GM23338 (cell line): ENCODE data around the gene ZNF804B. TPM values are rescaled to one million over a fixed set of nuclear protein-coding genes. Genes with fewer than 3 reads are reported as not detected.

Experiments used
- ATAC-seq: fragments of 200-7000 bp; cut with Tn5 transposase; 3 replicates; pipeline ENCODE4 v1.9.1; 2020
- DNase-seq: peaks from one replicate; pipeline ENCODE4 v3.0.0-alpha.2; 2015; ENCODE audit warnings: low spot score
- H2AFZ ChIP-seq: fragments of 200-600 bp; sonication (generic); 2 replicates; pipeline ENCODE4 v1.8.0; 2016; ENCODE audit warnings: antibody characterized with exemption, mild to moderate bottlenecking, moderate library complexity
- H3F3A ChIP-seq: fragments of 200-600 bp; sonication (generic); replicated peaks from 2 replicates; pipeline ENCODE4 v1.8.0; 2017; ENCODE audit warnings: antibody characterized with exemption, mixed run types, low read depth
- H3K27ac ChIP-seq: fragments of 200-600 bp; sonication (generic); 2 replicates; pipeline ENCODE4 v1.6.1; 2016; ENCODE audit warnings: low read depth
- H3K27me3 ChIP-seq: fragments of 200-600 bp; sonication (generic); 2 replicates; pipeline ENCODE4 v1.8.0; 2016; ENCODE audit warnings: mild to moderate bottlenecking, mixed run types, moderate library complexity; ENCODE audit not compliant: insufficient read depth
- H3K36me3 ChIP-seq: fragments of 200-600 bp; sonication (generic); 2 replicates; pipeline ENCODE4 v1.8.0; 2016; ENCODE audit warnings: mild to moderate bottlenecking; ENCODE audit not compliant: insufficient read depth
- H3K4me1 ChIP-seq: fragments of 200-600 bp; sonication (generic); 2 replicates; pipeline ENCODE4 v1.8.0; 2016; ENCODE audit warnings: mild to moderate bottlenecking, moderate library complexity; ENCODE audit not compliant: insufficient read depth
- H3K4me2 ChIP-seq: fragments of 200-600 bp; sonication (generic); 2 replicates; pipeline ENCODE4 v1.7.1; 2017; ENCODE audit warnings: mixed run types
- H3K4me3 ChIP-seq: fragments of 200-600 bp; sonication (generic); 2 replicates; pipeline ENCODE4 v1.6.1; 2016; ENCODE audit warnings: mixed run types
- H3K79me2 ChIP-seq: fragments of 200-600 bp; sonication (generic); replicated peaks from 2 replicates; pipeline ENCODE4 v1.8.0; 2017; ENCODE audit warnings: mild to moderate bottlenecking; ENCODE audit not compliant: insufficient read depth
- H3K9me2 ChIP-seq: fragments of 200-600 bp; sonication (generic); 2 replicates; pipeline ENCODE4 v1.8.0; 2017; ENCODE audit not compliant: insufficient read depth
- H4K20me1 ChIP-seq: fragments of 200-600 bp; sonication (generic); replicated peaks from 2 replicates; pipeline ENCODE4 v1.8.0; 2017; ENCODE audit warnings: mild to moderate bottlenecking; ENCODE audit not compliant: insufficient read depth
- H3K27ac Mint-ChIP-seq: 2 replicates; pipeline ENCODE4 v1.8.0; 2020; ENCODE audit warnings: inconsistent platforms, mild to moderate bottlenecking, moderate library complexity, mixed read lengths
- H3K27me3 Mint-ChIP-seq: 3 replicates; pipeline ENCODE4 v1.8.0; 2022; ENCODE audit warnings: low read depth, mild to moderate bottlenecking, moderate library complexity, mixed read lengths, inconsistent platforms; ENCODE audit not compliant: insufficient read depth, poor library complexity
- H3K36me3 Mint-ChIP-seq: 3 replicates; pipeline ENCODE4 v1.8.0; 2021; ENCODE audit warnings: low read depth, mild to moderate bottlenecking, inconsistent platforms, moderate library complexity, mixed read lengths
- H3K4me1 Mint-ChIP-seq: 3 replicates; pipeline ENCODE4 v1.8.0; 2020; ENCODE audit warnings: mild to moderate bottlenecking, inconsistent platforms, mixed read lengths
- H3K4me3 Mint-ChIP-seq: 3 replicates; pipeline ENCODE4 v1.8.0; 2021; ENCODE audit warnings: moderate library complexity, mild to moderate bottlenecking, inconsistent platforms, mixed read lengths
- H3K9me3 Mint-ChIP-seq: 3 replicates; pipeline ENCODE4 v1.8.0; 2020; ENCODE audit warnings: moderate library complexity, mild to moderate bottlenecking, inconsistent platforms, mixed read lengths
- CREB1 ChIP-seq: fragments of 250-450 bp; sonication (Bioruptor Pico); IDR thresholded peaks from 2 replicates; pipeline ENCODE4 v1.5.0; 2020; ENCODE audit warnings: low read depth, mild to moderate bottlenecking, moderate library complexity
- EZH2 ChIP-seq: fragments of 200-600 bp; sonication (generic); IDR thresholded peaks from one replicate; pipeline ENCODE4 v1.8.0; 2017; ENCODE audit warnings: antibody characterized with exemption, mild to moderate bottlenecking, low read depth; ENCODE audit not compliant: unreplicated experiment
- EZH2phosphoT487 ChIP-seq: fragments of 200-600 bp; sonication (generic); IDR thresholded peaks from one replicate; pipeline ENCODE4 v1.8.1; 2018; ENCODE audit warnings: antibody characterized with exemption; ENCODE audit not compliant: unreplicated experiment
- JUNB ChIP-seq: IDR thresholded peaks from one replicate; pipeline ENCODE4 v1.6.1; 2016; ENCODE audit warnings: antibody characterized with exemption; ENCODE audit not compliant: unreplicated experiment
- NANOG ChIP-seq: IDR thresholded peaks from 2 replicates; pipeline ENCODE4 v1.6.1; 2016; ENCODE audit warnings: antibody characterized with exemption, borderline replicate concordance
- POLR2AphosphoS5 ChIP-seq: IDR thresholded peaks from 2 replicates; pipeline ENCODE4 v1.6.1; 2016; ENCODE audit warnings: antibody characterized with exemption, low read depth
- STAT1 ChIP-seq: IDR thresholded peaks from one replicate; pipeline ENCODE4 v1.6.1; 2016; ENCODE audit warnings: antibody characterized with exemption; ENCODE audit not compliant: unreplicated experiment
- ZNF114 ChIP-seq: fragments of 250-450 bp; sonication (Bioruptor Pico); IDR thresholded peaks from 2 replicates; pipeline ENCODE4 v1.5.0; 2020; ENCODE audit warnings: mild to moderate bottlenecking, moderate library complexity
- ZNF331 ChIP-seq: fragments of 250-450 bp; sonication (Bioruptor Pico); IDR thresholded peaks from 2 replicates; pipeline ENCODE4 v1.5.0; 2020; ENCODE audit warnings: low read depth, mild to moderate bottlenecking, moderate library complexity
- polyA plus RNA-seq: library from polyadenylated mRNA; unstranded; fragments of >200 nt; fragmentation: Nextera tagmentation; extraction: Ambion mirVana; gene quantifications from 2 replicates; pipeline ENCODE4 v1.2.1, GENCODE V29; 2016
- total RNA-seq: library from RNA; depleted of rRNA; stranded (reverse); fragments of >200 nt; shearing (Covaris generic); gene quantifications from 2 replicates; pipeline ENCODE4 v1.2.3, GENCODE V29; 2014
- TF ChIP-seq, protein P1 (sequence below): fragments of 250-450 bp; sonication (Bioruptor Pico); IDR thresholded peaks from 2 replicates; pipeline ENCODE4 v1.5.0; 2020; ENCODE audit warnings: mild to moderate bottlenecking, moderate library complexity
- TF ChIP-seq, protein P2 (sequence below): IDR thresholded peaks from 2 replicates; pipeline ENCODE4 v1.6.1; 2016; ENCODE audit warnings: antibody characterized with exemption
- TF ChIP-seq, protein P3 (sequence below), 2 experiments: fragments of 200-600 bp in 1 of 2; sonication (generic) in 1 of 2; conservative IDR thresholded peaks; 2 replicates each; pipeline versions ENCODE4 v1.5.1 to v1.6.1; 2016 to 2017; ENCODE audit warnings: antibody characterized with exemption in 2 of 2, low read depth in 2 of 2, mild to moderate bottlenecking in 2 of 2, moderate library complexity in 1 of 2
- TF ChIP-seq, protein P4 (sequence below): IDR thresholded peaks from one replicate; pipeline ENCODE4 v1.6.1; 2018; ENCODE audit warnings: antibody characterized with exemption; ENCODE audit not compliant: unreplicated experiment

ZNF804B gene
- total and polyA plus RNA-seq, 2 experiments from 2014 or later: not detected

DNA sequence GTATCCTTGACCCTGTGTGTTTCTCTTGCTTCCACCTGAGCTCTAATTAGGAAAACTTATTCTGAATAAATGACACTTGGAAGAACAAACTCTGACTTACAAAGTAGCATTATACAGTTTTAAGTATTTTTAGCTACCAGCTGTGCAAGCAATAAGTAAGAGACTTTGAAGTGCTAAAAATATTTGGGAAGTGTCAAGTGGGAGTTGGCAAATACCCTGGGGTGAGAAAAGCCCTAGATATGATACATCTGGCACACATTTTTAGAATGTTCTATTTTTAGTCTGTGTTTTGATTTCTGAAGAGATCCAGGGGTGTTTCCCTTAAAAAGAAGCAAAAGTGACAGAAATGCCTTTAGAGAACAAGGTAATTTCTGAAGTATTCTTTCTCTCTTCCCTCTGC lies 168.8 kb downstream of the ZNF804B start:
- H3K4me2 ChIP-seq: no peak overlapping the region
- no peak overlapping the region for H3K27ac Mint-ChIP-seq
- H3K9me3 Mint-ChIP-seq: no peaks in the 10 kb centered on the region
- H3K4me1 ChIP-seq: no peaks in the 10 kb centered on the region
- ATAC-seq: no peak
- no peaks in the 10 kb centered on the region for H3K27me3 ChIP-seq
- no peak overlapping the region for H2AFZ ChIP-seq
- H3K9me2 ChIP-seq: no peaks in the 10 kb centered on the region
- no peak overlapping the region for H3K4me3 ChIP-seq
- no peaks in the 10 kb centered on the region for H3K27me3 Mint-ChIP-seq
- no peak overlapping the region for H3K27ac ChIP-seq
- H4K20me1 ChIP-seq: no peaks in the 10 kb centered on the region
- no peak for DNase-seq
- H3K4me1 Mint-ChIP-seq: no peaks in the 10 kb centered on the region
- TF ChIP-seq NANOG (no peak), ZNF331 (CRISPR knock-in tag) (no peak), POLR2AphosphoS5 (no peak), STAT1 (no peak), CREB1 (CRISPR knock-in tag) (no peak), EZH2phosphoT487 (no peak), ZNF114 (no peak), EZH2 (no peak), JUNB (no peak)
- TF ChIP-seq, protein P1, sequence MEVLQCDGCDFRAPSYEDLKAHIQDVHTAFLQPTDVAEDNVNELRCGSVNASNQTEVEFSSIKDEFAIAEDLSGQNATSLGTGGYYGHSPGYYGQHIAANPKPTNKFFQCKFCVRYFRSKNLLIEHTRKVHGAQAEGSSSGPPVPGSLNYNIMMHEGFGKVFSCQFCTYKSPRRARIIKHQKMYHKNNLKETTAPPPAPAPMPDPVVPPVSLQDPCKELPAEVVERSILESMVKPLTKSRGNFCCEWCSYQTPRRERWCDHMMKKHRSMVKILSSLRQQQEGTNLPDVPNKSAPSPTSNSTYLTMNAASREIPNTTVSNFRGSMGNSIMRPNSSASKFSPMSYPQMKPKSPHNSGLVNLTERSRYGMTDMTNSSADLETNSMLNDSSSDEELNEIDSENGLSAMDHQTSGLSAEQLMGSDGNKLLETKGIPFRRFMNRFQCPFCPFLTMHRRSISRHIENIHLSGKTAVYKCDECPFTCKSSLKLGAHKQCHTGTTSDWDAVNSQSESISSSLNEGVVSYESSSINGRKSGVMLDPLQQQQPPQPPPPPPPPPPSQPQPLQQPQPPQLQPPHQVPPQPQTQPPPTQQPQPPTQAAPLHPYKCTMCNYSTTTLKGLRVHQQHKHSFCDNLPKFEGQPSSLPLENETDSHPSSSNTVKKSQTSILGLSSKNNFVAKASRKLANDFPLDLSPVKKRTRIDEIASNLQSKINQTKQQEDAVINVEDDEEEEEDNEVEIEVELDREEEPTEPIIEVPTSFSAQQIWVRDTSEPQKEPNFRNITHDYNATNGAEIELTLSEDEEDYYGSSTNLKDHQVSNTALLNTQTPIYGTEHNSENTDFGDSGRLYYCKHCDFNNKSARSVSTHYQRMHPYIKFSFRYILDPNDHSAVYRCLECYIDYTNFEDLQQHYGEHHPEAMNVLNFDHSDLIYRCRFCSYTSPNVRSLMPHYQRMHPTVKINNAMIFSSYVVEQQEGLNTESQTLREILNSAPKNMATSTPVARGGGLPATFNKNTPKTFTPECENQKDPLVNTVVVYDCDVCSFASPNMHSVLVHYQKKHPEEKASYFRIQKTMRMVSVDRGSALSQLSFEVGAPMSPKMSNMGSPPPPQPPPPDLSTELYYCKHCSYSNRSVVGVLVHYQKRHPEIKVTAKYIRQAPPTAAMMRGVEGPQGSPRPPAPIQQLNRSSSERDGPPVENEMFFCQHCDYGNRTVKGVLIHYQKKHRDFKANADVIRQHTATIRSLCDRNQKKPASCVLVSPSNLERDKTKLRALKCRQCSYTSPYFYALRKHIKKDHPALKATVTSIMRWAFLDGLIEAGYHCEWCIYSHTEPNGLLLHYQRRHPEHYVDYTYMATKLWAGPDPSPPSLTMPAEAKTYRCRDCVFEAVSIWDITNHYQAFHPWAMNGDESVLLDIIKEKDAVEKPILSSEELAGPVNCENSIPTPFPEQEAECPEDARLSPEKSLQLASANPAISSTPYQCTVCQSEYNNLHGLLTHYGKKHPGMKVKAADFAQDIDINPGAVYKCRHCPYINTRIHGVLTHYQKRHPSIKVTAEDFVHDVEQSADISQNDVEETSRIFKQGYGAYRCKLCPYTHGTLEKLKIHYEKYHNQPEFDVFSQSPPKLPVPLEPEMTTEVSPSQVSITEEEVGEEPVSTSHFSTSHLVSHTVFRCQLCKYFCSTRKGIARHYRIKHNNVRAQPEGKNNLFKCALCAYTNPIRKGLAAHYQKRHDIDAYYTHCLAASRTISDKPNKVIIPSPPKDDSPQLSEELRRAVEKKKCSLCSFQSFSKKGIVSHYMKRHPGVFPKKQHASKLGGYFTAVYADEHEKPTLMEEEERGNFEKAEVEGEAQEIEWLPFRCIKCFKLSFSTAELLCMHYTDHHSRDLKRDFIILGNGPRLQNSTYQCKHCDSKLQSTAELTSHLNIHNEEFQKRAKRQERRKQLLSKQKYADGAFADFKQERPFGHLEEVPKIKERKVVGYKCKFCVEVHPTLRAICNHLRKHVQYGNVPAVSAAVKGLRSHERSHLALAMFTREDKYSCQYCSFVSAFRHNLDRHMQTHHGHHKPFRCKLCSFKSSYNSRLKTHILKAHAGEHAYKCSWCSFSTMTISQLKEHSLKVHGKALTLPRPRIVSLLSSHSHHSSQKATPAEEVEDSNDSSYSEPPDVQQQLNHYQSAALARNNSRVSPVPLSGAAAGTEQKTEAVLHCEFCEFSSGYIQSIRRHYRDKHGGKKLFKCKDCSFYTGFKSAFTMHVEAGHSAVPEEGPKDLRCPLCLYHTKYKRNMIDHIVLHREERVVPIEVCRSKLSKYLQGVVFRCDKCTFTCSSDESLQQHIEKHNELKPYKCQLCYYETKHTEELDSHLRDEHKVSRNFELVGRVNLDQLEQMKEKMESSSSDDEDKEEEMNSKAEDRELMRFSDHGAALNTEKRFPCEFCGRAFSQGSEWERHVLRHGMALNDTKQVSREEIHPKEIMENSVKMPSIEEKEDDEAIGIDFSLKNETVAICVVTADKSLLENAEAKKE (CRISPR knock-in tag): no peak
- TF ChIP-seq, protein P2, sequence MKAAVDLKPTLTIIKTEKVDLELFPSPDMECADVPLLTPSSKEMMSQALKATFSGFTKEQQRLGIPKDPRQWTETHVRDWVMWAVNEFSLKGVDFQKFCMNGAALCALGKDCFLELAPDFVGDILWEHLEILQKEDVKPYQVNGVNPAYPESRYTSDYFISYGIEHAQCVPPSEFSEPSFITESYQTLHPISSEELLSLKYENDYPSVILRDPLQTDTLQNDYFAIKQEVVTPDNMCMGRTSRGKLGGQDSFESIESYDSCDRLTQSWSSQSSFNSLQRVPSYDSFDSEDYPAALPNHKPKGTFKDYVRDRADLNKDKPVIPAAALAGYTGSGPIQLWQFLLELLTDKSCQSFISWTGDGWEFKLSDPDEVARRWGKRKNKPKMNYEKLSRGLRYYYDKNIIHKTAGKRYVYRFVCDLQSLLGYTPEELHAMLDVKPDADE: no peak
- TF ChIP-seq, protein P3, sequence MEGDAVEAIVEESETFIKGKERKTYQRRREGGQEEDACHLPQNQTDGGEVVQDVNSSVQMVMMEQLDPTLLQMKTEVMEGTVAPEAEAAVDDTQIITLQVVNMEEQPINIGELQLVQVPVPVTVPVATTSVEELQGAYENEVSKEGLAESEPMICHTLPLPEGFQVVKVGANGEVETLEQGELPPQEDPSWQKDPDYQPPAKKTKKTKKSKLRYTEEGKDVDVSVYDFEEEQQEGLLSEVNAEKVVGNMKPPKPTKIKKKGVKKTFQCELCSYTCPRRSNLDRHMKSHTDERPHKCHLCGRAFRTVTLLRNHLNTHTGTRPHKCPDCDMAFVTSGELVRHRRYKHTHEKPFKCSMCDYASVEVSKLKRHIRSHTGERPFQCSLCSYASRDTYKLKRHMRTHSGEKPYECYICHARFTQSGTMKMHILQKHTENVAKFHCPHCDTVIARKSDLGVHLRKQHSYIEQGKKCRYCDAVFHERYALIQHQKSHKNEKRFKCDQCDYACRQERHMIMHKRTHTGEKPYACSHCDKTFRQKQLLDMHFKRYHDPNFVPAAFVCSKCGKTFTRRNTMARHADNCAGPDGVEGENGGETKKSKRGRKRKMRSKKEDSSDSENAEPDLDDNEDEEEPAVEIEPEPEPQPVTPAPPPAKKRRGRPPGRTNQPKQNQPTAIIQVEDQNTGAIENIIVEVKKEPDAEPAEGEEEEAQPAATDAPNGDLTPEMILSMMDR (conservative IDR thresholded peaks at IDR 0.05; ENCODE audit: low read depth in 2 of 2): no peak
- TF ChIP-seq, protein P4, sequence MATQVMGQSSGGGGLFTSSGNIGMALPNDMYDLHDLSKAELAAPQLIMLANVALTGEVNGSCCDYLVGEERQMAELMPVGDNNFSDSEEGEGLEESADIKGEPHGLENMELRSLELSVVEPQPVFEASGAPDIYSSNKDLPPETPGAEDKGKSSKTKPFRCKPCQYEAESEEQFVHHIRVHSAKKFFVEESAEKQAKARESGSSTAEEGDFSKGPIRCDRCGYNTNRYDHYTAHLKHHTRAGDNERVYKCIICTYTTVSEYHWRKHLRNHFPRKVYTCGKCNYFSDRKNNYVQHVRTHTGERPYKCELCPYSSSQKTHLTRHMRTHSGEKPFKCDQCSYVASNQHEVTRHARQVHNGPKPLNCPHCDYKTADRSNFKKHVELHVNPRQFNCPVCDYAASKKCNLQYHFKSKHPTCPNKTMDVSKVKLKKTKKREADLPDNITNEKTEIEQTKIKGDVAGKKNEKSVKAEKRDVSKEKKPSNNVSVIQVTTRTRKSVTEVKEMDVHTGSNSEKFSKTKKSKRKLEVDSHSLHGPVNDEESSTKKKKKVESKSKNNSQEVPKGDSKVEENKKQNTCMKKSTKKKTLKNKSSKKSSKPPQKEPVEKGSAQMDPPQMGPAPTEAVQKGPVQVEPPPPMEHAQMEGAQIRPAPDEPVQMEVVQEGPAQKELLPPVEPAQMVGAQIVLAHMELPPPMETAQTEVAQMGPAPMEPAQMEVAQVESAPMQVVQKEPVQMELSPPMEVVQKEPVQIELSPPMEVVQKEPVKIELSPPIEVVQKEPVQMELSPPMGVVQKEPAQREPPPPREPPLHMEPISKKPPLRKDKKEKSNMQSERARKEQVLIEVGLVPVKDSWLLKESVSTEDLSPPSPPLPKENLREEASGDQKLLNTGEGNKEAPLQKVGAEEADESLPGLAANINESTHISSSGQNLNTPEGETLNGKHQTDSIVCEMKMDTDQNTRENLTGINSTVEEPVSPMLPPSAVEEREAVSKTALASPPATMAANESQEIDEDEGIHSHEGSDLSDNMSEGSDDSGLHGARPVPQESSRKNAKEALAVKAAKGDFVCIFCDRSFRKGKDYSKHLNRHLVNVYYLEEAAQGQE: no peak
- no peaks in the 10 kb centered on the region for H3F3A ChIP-seq
- H3K36me3 ChIP-seq: no peaks in the 10 kb centered on the region
- no peaks in the 10 kb centered on the region for H3K79me2 ChIP-seq
- H3K4me3 Mint-ChIP-seq: no peak overlapping the region
- no peaks in the 10 kb centered on the region for H3K36me3 Mint-ChIP-seq
